Endothelial cell of umbilical vein (primary cell): Measurements from ENCODE around the gene THSD7B. TPM values are rescaled to one million over a fixed set of nuclear protein-coding genes. Genes with fewer than 3 reads are reported as not detected.

Experiments
- BruUV-seq: library from RNA; stranded (reverse); fragments of 400-500 nt; replicated peaks from 2 replicates; lab custom pipeline; 2021; lab: Mats Ljungman, UMichigan
- CTCF ChIA-PET: fragments of 300-600, 350-600 bp; sonication (Branson Sonifier 250); formaldehyde crosslinking; loops from one replicate; lab custom pipeline; 2021; ENCODE audit warnings: antibody characterized with exemption, inconsistent platforms; lab: Charles Lee
- POLR2A ChIA-PET: fragments of 300-600, 350-600 bp; sonication (Branson Sonifier 250); formaldehyde crosslinking; loops from one replicate; lab custom pipeline; 2021; ENCODE audit warnings: antibody characterized with exemption, inconsistent platforms; lab: Charles Lee
- DNase-seq: peaks from one replicate; pipeline ENCODE4 v3.0.0-alpha.2; 2011; ENCODE audit warnings: low read depth, low spot score
- FAIRE-seq: peaks from 2 replicates; lab custom pipeline; 2011; peaks lifted over from hg19 to GRCh38; lab: Jason Lieb, UNC
- H2AFZ ChIP-seq: 2 replicates; pipeline ENCODE4 v1.6.0; 2012; ENCODE audit warnings: low read depth, low read length, control low read depth, inconsistent platforms
- H3K27ac ChIP-seq: 2 replicates; pipeline ENCODE4 v1.5.1; 2011; ENCODE audit warnings: low read depth, mild to moderate bottlenecking, control low read depth, low read length, moderate library complexity; ENCODE audit not compliant: insufficient read depth
- H3K27me3 ChIP-seq, 2 experiments: 2 replicates each; pipeline versions ENCODE4 v1.6.0 to v1.6.1; 2011; ENCODE audit warnings: low read length in 2 of 2, mixed read lengths in 1 of 2; ENCODE audit not compliant: control insufficient read depth in 2 of 2, insufficient read depth in 2 of 2
- H3K36me3 ChIP-seq, 2 experiments: 2 replicates in 1 of 2; 3 replicates in 1 of 2; pipeline ENCODE4 v1.5.1; 2011; ENCODE audit warnings: low read length in 2 of 2, mild to moderate bottlenecking in 1 of 2, moderate library complexity in 1 of 2; ENCODE audit not compliant: control insufficient read depth in 2 of 2, insufficient read depth in 2 of 2; ENCODE audit errors: extremely low read depth in 1 of 2
- H3K4me1 ChIP-seq: 3 replicates; pipeline ENCODE4 v1.5.1; 2011; ENCODE audit warnings: mild to moderate bottlenecking, low read length; ENCODE audit not compliant: control insufficient read depth, insufficient read depth; ENCODE audit errors: extremely low read depth
- H3K4me2 ChIP-seq: 2 replicates; pipeline ENCODE4 v1.6.1; 2011; ENCODE audit warnings: low read length, control low read depth, mixed read lengths; ENCODE audit not compliant: insufficient read depth
- H3K4me3 ChIP-seq, 3 experiments: fragments of 200-600 bp in 1 of 3; sonication (generic), shearing (Covaris generic) in 1 of 3; replicated peaks in 1 of 3; 2 replicates each; pipeline ENCODE4 v1.5.1; 2011 to 2016; ENCODE audit warnings: control low read depth in 3 of 3, low read length in 3 of 3, mild to moderate bottlenecking in 2 of 3, inconsistent platforms in 1 of 3, low read depth in 1 of 3, moderate library complexity in 1 of 3; ENCODE audit not compliant: insufficient read depth in 1 of 3
- H3K79me2 ChIP-seq: 2 replicates; pipeline ENCODE4 v1.6.0; 2012; ENCODE audit warnings: low read length, inconsistent platforms; ENCODE audit not compliant: control insufficient read depth, insufficient read depth
- H3K9ac ChIP-seq: replicated peaks from 2 replicates; pipeline ENCODE3; 2011; ENCODE audit warnings: low read length, control low read depth; ENCODE audit not compliant: insufficient read depth; ENCODE audit errors: extremely low read depth
- H3K9me1 ChIP-seq: replicated peaks from 3 replicates; pipeline ENCODE4 v1.6.0; 2011; ENCODE audit warnings: mild to moderate bottlenecking, low read length; ENCODE audit not compliant: control insufficient read depth, insufficient read depth; ENCODE audit errors: extremely low read depth
- H3K9me3 ChIP-seq: replicated peaks from 2 replicates; pipeline ENCODE4 v1.5.1; 2012; ENCODE audit warnings: low read length, inconsistent platforms; ENCODE audit not compliant: control insufficient read depth, insufficient read depth
- H4K20me1 ChIP-seq: replicated peaks from 2 replicates; pipeline ENCODE3; 2011; ENCODE audit warnings: mild to moderate bottlenecking, low read length; ENCODE audit not compliant: control insufficient read depth, insufficient read depth; ENCODE audit errors: extremely low read depth
- CTCF ChIP-seq, 2 donors: IDR thresholded peaks; 1 replicate in 1 of 2; 2 replicates in 1 of 2; pipeline ENCODE4 v1.5.1; 2011; ENCODE audit warnings: low read length in 2 of 2, mild to moderate bottlenecking in 2 of 2, moderate library complexity in 2 of 2, control low read depth in 1 of 2, inconsistent platforms in 1 of 2, low read depth in 1 of 2; ENCODE audit not compliant: insufficient read depth in 1 of 2; ENCODE audit errors: extremely low read depth in 1 of 2
- EZH2 ChIP-seq: IDR thresholded peaks from 2 replicates; pipeline ENCODE4 v1.6.1; 2012; ENCODE audit warnings: borderline replicate concordance, low read depth, mild to moderate bottlenecking, moderate library complexity, low read length, inconsistent platforms; ENCODE audit not compliant: severe bottlenecking
- FOS ChIP-seq: IDR thresholded peaks from 2 replicates; pipeline ENCODE4 v1.6.1; 2011; ENCODE audit warnings: mild to moderate bottlenecking, low read length, moderate library complexity, borderline replicate concordance; ENCODE audit not compliant: insufficient read depth
- GATA2 ChIP-seq: IDR thresholded peaks from 2 replicates; pipeline ENCODE4 v1.7.0; 2011; ENCODE audit warnings: low read depth, mild to moderate bottlenecking, moderate library complexity, mixed read lengths, low read length; ENCODE audit not compliant: insufficient read length, insufficient read depth
- JUN ChIP-seq: IDR thresholded peaks from 2 replicates; pipeline ENCODE4 v1.6.1; 2011; ENCODE audit warnings: borderline replicate concordance, low read depth; ENCODE audit not compliant: insufficient read length, insufficient read depth
- MAX ChIP-seq: IDR thresholded peaks from 2 replicates; pipeline ENCODE4 v1.6.1; 2011; ENCODE audit not compliant: insufficient read depth, insufficient read length
- MYC ChIP-seq: IDR thresholded peaks from one replicate; pipeline ENCODE4 v1.6.1; 2011; ENCODE audit warnings: mild to moderate bottlenecking, low read depth, low read length
- POLR2A ChIP-seq: IDR thresholded peaks from 2 replicates; pipeline ENCODE4 v1.6.1; 2012; ENCODE audit warnings: low read depth, mild to moderate bottlenecking, control low read depth, low read length
- POLR2AphosphoS5 ChIP-seq: IDR thresholded peaks from 2 replicates; pipeline ENCODE4 v1.6.1; 2012; ENCODE audit warnings: low read depth, mild to moderate bottlenecking, control low read depth, low read length, moderate library complexity; ENCODE audit not compliant: insufficient read depth
- dilution Hi-C: fragments of 300-500 bp; cut with MboI; formaldehyde crosslinking; loops from one replicate; pipeline ENCODE4 v1.15.0; 2019; ENCODE audit warnings: low sequenced_read_pairs; ENCODE audit not compliant: extremely low pct_ligation_motif_present
- intact Hi-C: fragments of 100-400 bp; cut with micrococcal nuclease; formaldehyde crosslinking; loops from one replicate; pipeline ENCODE4 v1.10.0; 2022
- polyA plus RNA-seq, 4 experiments: library from polyadenylated mRNA; depleted of rRNA in 3 of 4; stranded (reverse) in 3 of 4; unstranded in 1 of 4; fragments of >200 nt; gene quantifications; 2 replicates each; pipeline versions ENCODE4 v1.2.1 to v1.2.3, GENCODE V29; 2011 to 2012; ENCODE audit warnings: missing spikeins in 1 of 4
- total RNA-seq: library from RNA; stranded (reverse); gene quantifications from 2 replicates; pipeline ENCODE4 v1.2.3, GENCODE V29; 2021

The THSD7B gene
- total and polyA plus RNA-seq, 2 donors (not counting 3 experiments of a cell fraction or from before 2014, with no cell fraction given): 0.04 TPM; not detected in 1

DNA sequence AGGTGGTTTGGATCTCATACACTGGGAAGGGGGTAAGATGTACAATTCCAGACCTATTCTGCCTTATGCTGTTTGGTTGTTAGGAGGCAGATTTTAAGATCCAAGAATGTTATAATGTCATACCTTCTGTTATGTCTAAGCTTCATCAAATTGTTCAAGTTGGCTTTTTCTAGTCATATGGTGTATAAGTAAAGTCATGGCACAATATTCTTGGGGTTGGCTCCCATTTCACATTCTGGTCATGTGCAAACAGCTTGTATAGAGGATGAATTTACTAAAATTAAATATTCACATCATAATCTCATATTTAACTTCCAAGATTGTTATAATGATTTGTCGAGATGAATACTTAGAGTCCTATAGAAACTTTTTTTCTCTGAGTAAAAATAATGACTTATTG, 774.0 kb downstream of the THSD7B start:
- no peaks in the 10 kb centered on the region for H3K27me3 ChIP-seq
- H3K9me3 ChIP-seq: peaks cover 4% of the 10 kb centered on the region
- FAIRE-seq: no peak
- H3K4me2 ChIP-seq: no peak overlapping the region
- no peaks in the 10 kb centered on the region for H3K36me3 ChIP-seq
- no peak overlapping the region for H3K4me3 ChIP-seq
- no peaks in the 10 kb centered on the region for H3K79me2 ChIP-seq
- H3K9me1 ChIP-seq: no peaks in the 10 kb centered on the region
- no peak for DNase-seq
- H3K9ac ChIP-seq: no peak overlapping the region
- POLR2A ChIA-PET: no interaction called here
- H3K4me1 ChIP-seq: no peaks in the 10 kb centered on the region
- dilution Hi-C loops: no loop called here
- no peak overlapping the region for H3K27ac ChIP-seq
- no peak for TF ChIP-seq GATA2
- no peak for TF ChIP-seq POLR2AphosphoS5
- TF ChIP-seq FOS: no peak
- TF ChIP-seq JUN: no peak
- TF ChIP-seq POLR2A: no peak
- TF ChIP-seq CTCF (IDR thresholded peaks at IDR 0.05; ENCODE audit: extremely low read depth in 1 of 2, insufficient read depth in 1 of 2, low read depth in 1 of 2, low read length in 2 of 2): no peak
- no peak for TF ChIP-seq MAX
- TF ChIP-seq MYC: no peak
- TF ChIP-seq EZH2: no peak
- intact Hi-C loops: no loop called here
- BruUV-seq: no TSS peak
- H4K20me1 ChIP-seq: no peaks in the 10 kb centered on the region
- CTCF ChIA-PET: interaction anchor here (0.6 kb wide), 1 partner anchor 12 kb away, joined by 3 read pairs; no protein-coding TSS in a partner anchor
- H2AFZ ChIP-seq: no peak overlapping the region
